Liver (tissue), 9 donors: ENCODE results near the gene TRMT44. TPM values are rescaled to one million over a fixed set of nuclear protein-coding genes. Genes with fewer than 3 reads are reported as not detected.

Source experiments
- DNase-seq: peaks from one replicate; pipeline ENCODE4 v3.0.0-alpha.2; 2017; ENCODE audit warnings: low spot score
- H3K27ac ChIP-seq, 2 donors: one replicate each; pipeline ENCODE4 v1.7.0; 2013; ENCODE audit warnings: inconsistent platforms in 2 of 2, low read length in 2 of 2, control low read depth in 1 of 2, low read depth in 1 of 2, mild to moderate bottlenecking in 1 of 2
- H3K27me3 ChIP-seq, 4 donors: one replicate each; pipeline versions ENCODE4 v1.6.1 to v1.7.0; 2013; ENCODE audit warnings: low read length in 3 of 4, inconsistent platforms in 1 of 4, mild to moderate bottlenecking in 1 of 4, moderate library complexity in 1 of 4; ENCODE audit not compliant: control insufficient read depth in 4 of 4, insufficient read depth in 4 of 4
- H3K36me3 ChIP-seq, 4 donors: one replicate each; pipeline versions ENCODE4 v1.6.1 to v1.7.0; 2013; ENCODE audit warnings: low read length in 3 of 4, mild to moderate bottlenecking in 3 of 4, low read depth in 1 of 4, moderate library complexity in 1 of 4; ENCODE audit not compliant: control insufficient read depth in 4 of 4, insufficient read depth in 3 of 4
- H3K4me1 ChIP-seq, 4 donors: one replicate each; pipeline versions ENCODE4 v1.6.1 to v1.7.0; 2013; ENCODE audit warnings: low read length in 3 of 4, mild to moderate bottlenecking in 3 of 4, moderate library complexity in 1 of 4; ENCODE audit not compliant: control insufficient read depth in 4 of 4, insufficient read depth in 4 of 4
- H3K4me3 ChIP-seq, 3 donors: one replicate each; pipeline versions ENCODE4 v1.6.1 to v1.7.0; 2013; ENCODE audit warnings: low read length in 3 of 3, control low read depth in 1 of 3, low read depth in 1 of 3, mild to moderate bottlenecking in 1 of 3
- H3K9ac ChIP-seq, 2 donors: one replicate each; pipeline ENCODE4 v1.7.0; 2013; ENCODE audit warnings: low read length in 2 of 2, mild to moderate bottlenecking in 2 of 2, moderate library complexity in 2 of 2, control low read depth in 1 of 2, low read depth in 1 of 2
- H3K9me3 ChIP-seq, 4 donors: one replicate each; pipeline versions ENCODE4 v1.6.1 to v1.7.0; 2013; ENCODE audit warnings: low read length in 3 of 4; ENCODE audit not compliant: control insufficient read depth in 4 of 4
- EGR1 ChIP-seq, 2 donors: IDR thresholded peaks; 2 replicates each; pipeline ENCODE4 v1.6.1; 2016 to 2018; ENCODE audit warnings: antibody characterized with exemption in 2 of 2, low read depth in 2 of 2
- FOXA1 ChIP-seq: IDR thresholded peaks from 2 replicates; pipeline ENCODE4 v1.6.1; 2016; ENCODE audit warnings: antibody characterized with exemption
- FOXA2 ChIP-seq: IDR thresholded peaks from 2 replicates; pipeline ENCODE4 v1.6.1; 2016; ENCODE audit warnings: antibody characterized with exemption
- GABPA ChIP-seq, 2 donors: IDR thresholded peaks in 1 of 2; conservative IDR thresholded peaks in 1 of 2; 2 replicates each; pipeline ENCODE4 v1.6.1; 2016; ENCODE audit warnings: antibody characterized with exemption in 2 of 2, mild to moderate bottlenecking in 1 of 2, moderate library complexity in 1 of 2
- HNF4A ChIP-seq, 2 donors: conservative IDR thresholded peaks; 2 replicates each; pipeline ENCODE4 v1.6.1; 2016; ENCODE audit warnings: antibody characterized with exemption in 2 of 2, mild to moderate bottlenecking in 2 of 2
- HNF4G ChIP-seq: IDR thresholded peaks from 2 replicates; pipeline ENCODE4 v1.6.1; 2016; ENCODE audit warnings: antibody characterized with exemption
- JUND ChIP-seq, 2 donors: IDR thresholded peaks; 2 replicates each; pipeline ENCODE4 v1.6.1; 2016; ENCODE audit warnings: antibody characterized with exemption in 2 of 2
- NR2F2 ChIP-seq: IDR thresholded peaks from 2 replicates; pipeline ENCODE4 v1.6.1; 2016; ENCODE audit warnings: antibody characterized with exemption
- RAD21 ChIP-seq, 2 donors: IDR thresholded peaks; 2 replicates each; pipeline ENCODE4 v1.6.1; 2016; ENCODE audit warnings: antibody characterized with exemption in 2 of 2, mild to moderate bottlenecking in 2 of 2
- RXRA ChIP-seq, 2 donors: IDR thresholded peaks; 2 replicates each; pipeline ENCODE4 v1.6.1; 2017 to 2018; ENCODE audit warnings: antibody characterized with exemption in 2 of 2, mild to moderate bottlenecking in 1 of 2
- SP1 ChIP-seq: IDR thresholded peaks from 2 replicates; pipeline ENCODE4 v1.6.1; 2018; ENCODE audit warnings: antibody characterized with exemption, mild to moderate bottlenecking
- TAF1 ChIP-seq: conservative IDR thresholded peaks from 2 replicates; pipeline ENCODE4 v1.6.1; 2016; ENCODE audit warnings: antibody characterized with exemption, mild to moderate bottlenecking
- YY1 ChIP-seq: IDR thresholded peaks from 2 replicates; pipeline ENCODE4 v1.6.1; 2016; ENCODE audit warnings: antibody characterized with exemption, mild to moderate bottlenecking
- WGBS: extraction: QIAGEN DNeasy Blood & Tissue Kit; methylation state at CpG from one replicate; pipeline ENCODE4 v1.1.7; 2013; 5-methylcytosine and 5-hydroxymethylcytosine counted together
- polyA plus RNA-seq, 2 donors: library from polyadenylated mRNA; stranded (reverse) in 1 of 2; unstranded in 1 of 2; fragments of 200-250 nt in 1 of 2; fragments of >200 nt in 1 of 2; fragmentation: Nextera tagmentation in 1 of 2; extraction: Ambion mirVana in 1 of 2; gene quantifications; one replicate each; pipeline versions ENCODE4 v1.2.1 to v1.2.3, GENCODE V29; 2013 to 2015
- total RNA-seq, 2 donors: library from RNA; depleted of rRNA; stranded (reverse); fragments of >200 nt; gene quantifications; one replicate each; pipeline ENCODE4 v1.2.3, GENCODE V29; 2014
- TF ChIP-seq, protein P1 (sequence below): IDR thresholded peaks from 2 replicates; pipeline ENCODE4 v1.6.1; 2016; ENCODE audit warnings: antibody characterized with exemption
- TF ChIP-seq, protein P2 (sequence below): IDR thresholded peaks from 2 replicates; pipeline ENCODE4 v1.6.1; 2016; ENCODE audit warnings: antibody characterized with exemption
- TF ChIP-seq, protein P3 (sequence below): fragments of 150-350 bp; IDR thresholded peaks from 2 replicates; pipeline ENCODE4 v1.5.1; 2017; ENCODE audit warnings: improper control_type of control experiment, low read depth, low read length; ENCODE audit not compliant: missing input control
- TF ChIP-seq, protein P4 (sequence below): IDR thresholded peaks from 2 replicates; pipeline ENCODE4 v1.6.1; 2016; ENCODE audit warnings: antibody characterized with exemption
- TF ChIP-seq, protein P5 (sequence below): IDR thresholded peaks from 2 replicates; pipeline ENCODE4 v1.6.1; 2016; ENCODE audit warnings: antibody characterized with exemption, mild to moderate bottlenecking
- donor health status: healthy.
- donor health status: healthy.
- donor health status: healthy.
- donor health status: healthy.
- donor health status: healthy.

The TRMT44 gene
- total and polyA plus RNA-seq, 4 donors: 3.0 to 16.0 (median 5.7) TPM

DNA sequence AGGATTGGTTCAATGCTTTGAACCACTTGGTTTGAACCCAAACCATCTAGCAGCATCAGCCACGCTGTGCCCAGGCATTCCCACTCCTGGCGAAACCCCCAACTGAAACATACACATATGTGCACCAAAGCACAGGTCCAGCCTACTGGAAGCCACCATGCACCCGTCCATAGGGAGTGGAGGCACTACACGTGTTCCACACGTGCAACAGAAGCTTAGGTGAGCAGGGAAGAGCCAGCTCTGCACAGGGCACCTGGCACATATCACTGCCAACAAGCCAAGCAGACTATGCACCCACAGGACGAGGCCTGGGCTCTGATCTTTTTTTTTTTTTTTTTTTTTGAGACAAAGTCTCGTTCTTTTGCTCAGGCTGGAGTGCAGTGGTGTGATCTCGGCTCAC, 73.4 kb downstream of the TRMT44 start:
- TF ChIP-seq EGR1 (IDR thresholded peaks at IDR 0.05; ENCODE audit: low read depth in 2 of 2): no peak
- TF ChIP-seq, protein P1, sequence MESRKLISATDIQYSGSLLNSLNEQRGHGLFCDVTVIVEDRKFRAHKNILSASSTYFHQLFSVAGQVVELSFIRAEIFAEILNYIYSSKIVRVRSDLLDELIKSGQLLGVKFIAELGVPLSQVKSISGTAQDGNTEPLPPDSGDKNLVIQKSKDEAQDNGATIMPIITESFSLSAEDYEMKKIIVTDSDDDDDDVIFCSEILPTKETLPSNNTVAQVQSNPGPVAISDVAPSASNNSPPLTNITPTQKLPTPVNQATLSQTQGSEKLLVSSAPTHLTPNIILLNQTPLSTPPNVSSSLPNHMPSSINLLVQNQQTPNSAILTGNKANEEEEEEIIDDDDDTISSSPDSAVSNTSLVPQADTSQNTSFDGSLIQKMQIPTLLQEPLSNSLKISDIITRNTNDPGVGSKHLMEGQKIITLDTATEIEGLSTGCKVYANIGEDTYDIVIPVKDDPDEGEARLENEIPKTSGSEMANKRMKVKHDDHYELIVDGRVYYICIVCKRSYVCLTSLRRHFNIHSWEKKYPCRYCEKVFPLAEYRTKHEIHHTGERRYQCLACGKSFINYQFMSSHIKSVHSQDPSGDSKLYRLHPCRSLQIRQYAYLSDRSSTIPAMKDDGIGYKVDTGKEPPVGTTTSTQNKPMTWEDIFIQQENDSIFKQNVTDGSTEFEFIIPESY: no peak
- TF ChIP-seq, protein P2, sequence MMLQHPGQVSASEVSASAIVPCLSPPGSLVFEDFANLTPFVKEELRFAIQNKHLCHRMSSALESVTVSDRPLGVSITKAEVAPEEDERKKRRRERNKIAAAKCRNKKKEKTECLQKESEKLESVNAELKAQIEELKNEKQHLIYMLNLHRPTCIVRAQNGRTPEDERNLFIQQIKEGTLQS: no peak
- TF ChIP-seq YY1: no peak
- TF ChIP-seq FOXA1: no peak
- TF ChIP-seq NR2F2: no peak
- no peak for TF ChIP-seq RAD21 (IDR thresholded peaks at IDR 0.05)
- no peak for TF ChIP-seq RXRA (IDR thresholded peaks at IDR 0.05)
- TF ChIP-seq, protein P3, sequence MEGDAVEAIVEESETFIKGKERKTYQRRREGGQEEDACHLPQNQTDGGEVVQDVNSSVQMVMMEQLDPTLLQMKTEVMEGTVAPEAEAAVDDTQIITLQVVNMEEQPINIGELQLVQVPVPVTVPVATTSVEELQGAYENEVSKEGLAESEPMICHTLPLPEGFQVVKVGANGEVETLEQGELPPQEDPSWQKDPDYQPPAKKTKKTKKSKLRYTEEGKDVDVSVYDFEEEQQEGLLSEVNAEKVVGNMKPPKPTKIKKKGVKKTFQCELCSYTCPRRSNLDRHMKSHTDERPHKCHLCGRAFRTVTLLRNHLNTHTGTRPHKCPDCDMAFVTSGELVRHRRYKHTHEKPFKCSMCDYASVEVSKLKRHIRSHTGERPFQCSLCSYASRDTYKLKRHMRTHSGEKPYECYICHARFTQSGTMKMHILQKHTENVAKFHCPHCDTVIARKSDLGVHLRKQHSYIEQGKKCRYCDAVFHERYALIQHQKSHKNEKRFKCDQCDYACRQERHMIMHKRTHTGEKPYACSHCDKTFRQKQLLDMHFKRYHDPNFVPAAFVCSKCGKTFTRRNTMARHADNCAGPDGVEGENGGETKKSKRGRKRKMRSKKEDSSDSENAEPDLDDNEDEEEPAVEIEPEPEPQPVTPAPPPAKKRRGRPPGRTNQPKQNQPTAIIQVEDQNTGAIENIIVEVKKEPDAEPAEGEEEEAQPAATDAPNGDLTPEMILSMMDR: no peak
- TF ChIP-seq FOXA2: no peak
- no peak for TF ChIP-seq HNF4A (conservative IDR thresholded peaks at IDR 0.05)
- TF ChIP-seq TAF1: no peak
- no peak for TF ChIP-seq SP1
- no peak for TF ChIP-seq HNF4G
- TF ChIP-seq, protein P4, sequence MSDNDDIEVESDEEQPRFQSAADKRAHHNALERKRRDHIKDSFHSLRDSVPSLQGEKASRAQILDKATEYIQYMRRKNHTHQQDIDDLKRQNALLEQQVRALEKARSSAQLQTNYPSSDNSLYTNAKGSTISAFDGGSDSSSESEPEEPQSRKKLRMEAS: no peak
- TF ChIP-seq, protein P5, sequence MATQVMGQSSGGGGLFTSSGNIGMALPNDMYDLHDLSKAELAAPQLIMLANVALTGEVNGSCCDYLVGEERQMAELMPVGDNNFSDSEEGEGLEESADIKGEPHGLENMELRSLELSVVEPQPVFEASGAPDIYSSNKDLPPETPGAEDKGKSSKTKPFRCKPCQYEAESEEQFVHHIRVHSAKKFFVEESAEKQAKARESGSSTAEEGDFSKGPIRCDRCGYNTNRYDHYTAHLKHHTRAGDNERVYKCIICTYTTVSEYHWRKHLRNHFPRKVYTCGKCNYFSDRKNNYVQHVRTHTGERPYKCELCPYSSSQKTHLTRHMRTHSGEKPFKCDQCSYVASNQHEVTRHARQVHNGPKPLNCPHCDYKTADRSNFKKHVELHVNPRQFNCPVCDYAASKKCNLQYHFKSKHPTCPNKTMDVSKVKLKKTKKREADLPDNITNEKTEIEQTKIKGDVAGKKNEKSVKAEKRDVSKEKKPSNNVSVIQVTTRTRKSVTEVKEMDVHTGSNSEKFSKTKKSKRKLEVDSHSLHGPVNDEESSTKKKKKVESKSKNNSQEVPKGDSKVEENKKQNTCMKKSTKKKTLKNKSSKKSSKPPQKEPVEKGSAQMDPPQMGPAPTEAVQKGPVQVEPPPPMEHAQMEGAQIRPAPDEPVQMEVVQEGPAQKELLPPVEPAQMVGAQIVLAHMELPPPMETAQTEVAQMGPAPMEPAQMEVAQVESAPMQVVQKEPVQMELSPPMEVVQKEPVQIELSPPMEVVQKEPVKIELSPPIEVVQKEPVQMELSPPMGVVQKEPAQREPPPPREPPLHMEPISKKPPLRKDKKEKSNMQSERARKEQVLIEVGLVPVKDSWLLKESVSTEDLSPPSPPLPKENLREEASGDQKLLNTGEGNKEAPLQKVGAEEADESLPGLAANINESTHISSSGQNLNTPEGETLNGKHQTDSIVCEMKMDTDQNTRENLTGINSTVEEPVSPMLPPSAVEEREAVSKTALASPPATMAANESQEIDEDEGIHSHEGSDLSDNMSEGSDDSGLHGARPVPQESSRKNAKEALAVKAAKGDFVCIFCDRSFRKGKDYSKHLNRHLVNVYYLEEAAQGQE: no peak
- no peak for TF ChIP-seq JUND (IDR thresholded peaks at IDR 0.05)
- TF ChIP-seq GABPA (IDR thresholded peaks at IDR 0.05 in 1 of 2, conservative IDR thresholded peaks at IDR 0.05 in 1 of 2): no peak
- H3K27ac ChIP-seq: no peak overlapping the region
- H3K36me3 ChIP-seq: no peaks in the 10 kb centered on the region
- no peak for DNase-seq
- no peak overlapping the region for H3K9ac ChIP-seq
- H3K9me3 ChIP-seq: no peaks in the 10 kb centered on the region
- no peaks in the 10 kb centered on the region for H3K4me1 ChIP-seq
- 76% methylated on average over 8 of the region's 8 CpGs for WGBS
- H3K27me3 ChIP-seq: no peaks in the 10 kb centered on the region
- no peak overlapping the region for H3K4me3 ChIP-seq
